GM06990 (cell line): ENCODE measurements around the gene DENND5B.

Experiments used
- DNase-seq: peaks from one replicate; pipeline ENCODE4 v3.0.0-alpha.2; 2011; ENCODE audit not compliant: insufficient read length; ENCODE audit errors: extremely low read depth
- H3K27me3 ChIP-seq: replicated peaks from 2 replicates; pipeline ENCODE4 v1.6.0; 2011; ENCODE audit warnings: low read length; ENCODE audit not compliant: control insufficient read depth, insufficient read depth
- H3K36me3 ChIP-seq: 2 replicates; pipeline ENCODE4 v1.5.1; 2011; ENCODE audit warnings: low read length; ENCODE audit not compliant: control insufficient read depth, insufficient read depth
- H3K4me3 ChIP-seq: replicated peaks from 2 replicates; pipeline ENCODE4 v1.5.1; 2011; ENCODE audit warnings: low read depth, mild to moderate bottlenecking, control low read depth, low read length
- TF ChIP-seq, protein P1 (sequence below): IDR thresholded peaks from 2 replicates; pipeline ENCODE4 v1.5.1; 2011; ENCODE audit warnings: low read length, control low read depth, mild to moderate bottlenecking, inconsistent platforms; ENCODE audit not compliant: insufficient read depth, poor library complexity, severe bottlenecking

DENND5B gene

DNA sequence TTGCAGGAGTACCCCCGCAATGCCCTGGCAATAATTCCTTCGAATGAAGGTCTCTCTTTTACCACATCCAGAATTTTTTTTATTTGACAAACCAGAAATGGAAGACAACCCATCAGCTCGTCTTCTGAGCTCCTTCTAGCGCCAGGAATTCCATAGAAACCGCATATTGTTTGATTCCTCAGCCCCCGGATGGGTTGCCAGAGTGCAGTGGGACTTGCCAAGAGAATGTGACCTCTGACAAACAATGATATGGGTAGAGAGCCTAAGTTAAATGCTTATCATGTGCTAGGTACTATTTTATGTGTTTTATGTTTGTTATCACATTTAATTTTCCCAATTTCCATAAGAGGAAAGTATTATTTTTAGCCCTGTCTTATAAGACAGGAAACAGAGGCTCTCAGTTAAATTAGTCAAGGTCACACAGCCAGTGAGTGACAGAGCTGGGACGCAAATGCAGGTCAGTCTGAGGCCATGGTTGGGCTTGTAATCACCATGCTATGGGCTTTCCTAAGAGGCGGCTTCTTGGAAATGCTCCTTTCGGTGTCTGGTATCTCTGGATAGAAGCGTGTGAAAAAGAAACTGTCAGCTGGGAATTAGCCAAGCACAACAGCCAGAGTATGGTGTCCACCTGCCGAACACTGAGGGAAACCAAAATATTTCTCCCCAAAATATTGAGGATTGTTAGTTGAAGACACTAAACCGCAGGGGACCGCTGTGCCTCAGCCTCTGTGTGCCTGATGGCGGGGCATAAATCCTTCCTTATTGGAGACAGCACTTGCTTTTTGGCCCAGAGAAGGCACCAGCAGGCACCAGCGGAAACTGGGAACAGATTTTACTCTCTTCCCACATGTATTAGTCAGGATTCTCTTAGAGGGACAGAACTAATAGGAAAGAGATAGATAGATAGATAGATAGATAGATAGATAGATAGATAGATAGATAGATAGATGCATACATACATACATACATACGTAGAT is 39.1 kb upstream of the DENND5B start:
- no peaks in the 10 kb centered on the region for H3K36me3 ChIP-seq
- TF ChIP-seq, protein P1, sequence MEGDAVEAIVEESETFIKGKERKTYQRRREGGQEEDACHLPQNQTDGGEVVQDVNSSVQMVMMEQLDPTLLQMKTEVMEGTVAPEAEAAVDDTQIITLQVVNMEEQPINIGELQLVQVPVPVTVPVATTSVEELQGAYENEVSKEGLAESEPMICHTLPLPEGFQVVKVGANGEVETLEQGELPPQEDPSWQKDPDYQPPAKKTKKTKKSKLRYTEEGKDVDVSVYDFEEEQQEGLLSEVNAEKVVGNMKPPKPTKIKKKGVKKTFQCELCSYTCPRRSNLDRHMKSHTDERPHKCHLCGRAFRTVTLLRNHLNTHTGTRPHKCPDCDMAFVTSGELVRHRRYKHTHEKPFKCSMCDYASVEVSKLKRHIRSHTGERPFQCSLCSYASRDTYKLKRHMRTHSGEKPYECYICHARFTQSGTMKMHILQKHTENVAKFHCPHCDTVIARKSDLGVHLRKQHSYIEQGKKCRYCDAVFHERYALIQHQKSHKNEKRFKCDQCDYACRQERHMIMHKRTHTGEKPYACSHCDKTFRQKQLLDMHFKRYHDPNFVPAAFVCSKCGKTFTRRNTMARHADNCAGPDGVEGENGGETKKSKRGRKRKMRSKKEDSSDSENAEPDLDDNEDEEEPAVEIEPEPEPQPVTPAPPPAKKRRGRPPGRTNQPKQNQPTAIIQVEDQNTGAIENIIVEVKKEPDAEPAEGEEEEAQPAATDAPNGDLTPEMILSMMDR = no peak
- DNase-seq = no peak
- H3K27me3 ChIP-seq = no peaks in the 10 kb centered on the region
- H3K4me3 ChIP-seq = no peak overlapping the region

GRCh38 chr12:31627456-31628054 is 36.6 kb upstream of the DENND5B start:
- TF ChIP-seq, protein P1 = no peak
- DNase-seq = no peak
- Histone ChIP-seq H3K4me3 (no peak overlapping the region), H3K36me3 (no peaks in the 10 kb centered on the region), H3K27me3 (no peaks in the 10 kb centered on the region)

GRCh38 chr12:31626270-31626995 is 35.5 kb upstream of the DENND5B start:
- no peaks in the 10 kb centered on the region for H3K27me3 ChIP-seq
- H3K4me3 ChIP-seq = no peak overlapping the region
- no peaks in the 10 kb centered on the region for H3K36me3 ChIP-seq
- TF ChIP-seq, protein P1 = no peak
- DNase-seq = no peak

DNA sequence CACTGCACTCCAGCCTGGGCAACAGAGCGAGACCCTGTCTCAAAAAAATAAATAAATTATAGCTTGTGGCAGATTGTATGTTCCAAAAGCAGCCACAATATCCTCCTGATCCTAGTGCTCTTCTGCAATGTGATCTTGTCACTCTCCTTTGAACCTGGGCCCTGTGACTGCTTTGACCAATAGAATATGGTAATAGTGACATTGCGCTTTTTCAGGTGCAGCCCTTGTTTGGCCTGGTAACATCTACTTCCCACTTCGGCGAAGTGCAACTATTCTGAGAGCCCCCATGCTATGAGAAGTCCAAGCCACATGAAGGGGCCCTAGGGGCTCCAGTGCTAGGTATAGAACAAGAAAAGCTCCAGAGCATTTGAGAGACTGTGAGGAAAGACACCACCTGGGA is 31.1 kb upstream of the DENND5B start:
- TF ChIP-seq, protein P1 = no peak
- Histone ChIP-seq H3K4me3 (no peak overlapping the region), H3K27me3 (no peaks in the 10 kb centered on the region), H3K36me3 (no peaks in the 10 kb centered on the region)
- DNase-seq = no peak

DNA sequence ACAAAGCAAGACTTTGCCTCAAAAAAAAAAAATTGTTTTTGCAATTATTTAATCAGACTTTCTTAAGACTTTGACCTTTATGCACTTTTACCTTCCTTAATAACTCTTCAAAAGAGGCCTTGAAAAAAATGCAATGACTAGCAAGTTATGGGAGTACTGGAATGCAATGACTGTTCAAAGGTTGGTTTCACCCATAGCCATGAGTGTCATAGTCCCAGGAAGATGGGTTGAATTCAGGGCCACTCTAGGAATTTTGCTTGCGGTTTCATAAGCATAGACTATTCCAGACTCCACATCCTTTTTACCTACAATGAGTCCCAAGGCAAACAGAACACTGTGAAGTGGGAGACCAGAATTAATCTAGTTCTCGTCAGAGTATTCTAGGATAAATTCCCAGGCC is 29.4 kb upstream of the DENND5B start:
- no peak for DNase-seq
- Histone ChIP-seq H3K36me3 (no peaks in the 10 kb centered on the region), H3K4me3 (no peak overlapping the region), H3K27me3 (no peaks in the 10 kb centered on the region)
- TF ChIP-seq, protein P1 = no peak
